ENCODE measurements around the gene PDE4D. TPM values are rescaled to one million over a fixed set of nuclear protein-coding genes. Genes with fewer than 3 reads are reported as not detected.
A peak's percentile ranks its signal among the peaks of the same experiment; 100 is the strongest.

The PDE4D gene
- total RNA-seq, 1 donor from 2014 or later, result 2.3 TPM

- H3K27me3 Mint-ChIP-seq (ENCODE audit: insufficient read depth, low read depth), result peaks cover 2% of the 10 kb centered on the region
- no peak overlapping the region for H3K9ac ChIP-seq
- H3K36me3 Mint-ChIP-seq, result no peaks in the 10 kb centered on the region
- H3K27ac Mint-ChIP-seq, result no peak overlapping the region
- TF ChIP-seq EZH2phosphoT487 (IDR thresholded peaks at IDR 0.05), result no peak
- no peak for TF ChIP-seq EZH2 (IDR thresholded peaks at IDR 0.05)
- TF ChIP-seq, protein P1, sequence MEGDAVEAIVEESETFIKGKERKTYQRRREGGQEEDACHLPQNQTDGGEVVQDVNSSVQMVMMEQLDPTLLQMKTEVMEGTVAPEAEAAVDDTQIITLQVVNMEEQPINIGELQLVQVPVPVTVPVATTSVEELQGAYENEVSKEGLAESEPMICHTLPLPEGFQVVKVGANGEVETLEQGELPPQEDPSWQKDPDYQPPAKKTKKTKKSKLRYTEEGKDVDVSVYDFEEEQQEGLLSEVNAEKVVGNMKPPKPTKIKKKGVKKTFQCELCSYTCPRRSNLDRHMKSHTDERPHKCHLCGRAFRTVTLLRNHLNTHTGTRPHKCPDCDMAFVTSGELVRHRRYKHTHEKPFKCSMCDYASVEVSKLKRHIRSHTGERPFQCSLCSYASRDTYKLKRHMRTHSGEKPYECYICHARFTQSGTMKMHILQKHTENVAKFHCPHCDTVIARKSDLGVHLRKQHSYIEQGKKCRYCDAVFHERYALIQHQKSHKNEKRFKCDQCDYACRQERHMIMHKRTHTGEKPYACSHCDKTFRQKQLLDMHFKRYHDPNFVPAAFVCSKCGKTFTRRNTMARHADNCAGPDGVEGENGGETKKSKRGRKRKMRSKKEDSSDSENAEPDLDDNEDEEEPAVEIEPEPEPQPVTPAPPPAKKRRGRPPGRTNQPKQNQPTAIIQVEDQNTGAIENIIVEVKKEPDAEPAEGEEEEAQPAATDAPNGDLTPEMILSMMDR (IDR thresholded peaks at IDR 0.05), result no peak
- H3K27me3 ChIP-seq, result no peaks in the 10 kb centered on the region
- no peaks in the 10 kb centered on the region for H3K36me3 ChIP-seq
- H3K4me3 ChIP-seq, result no peak overlapping the region
- no peak for DNase-seq (ENCODE audit: low spot score)
- H3K4me2 ChIP-seq, result no peak overlapping the region
- H3F3A ChIP-seq (ENCODE audit: low read depth), result no peaks in the 10 kb centered on the region
- no peaks in the 10 kb centered on the region for H3K4me1 Mint-ChIP-seq
- no peaks in the 10 kb centered on the region for H3K4me1 ChIP-seq
- H3K27ac ChIP-seq, result no peak overlapping the region
- H3K79me2 ChIP-seq (ENCODE audit: low read depth), result no peaks in the 10 kb centered on the region
- no peaks in the 10 kb centered on the region for H4K20me1 ChIP-seq (ENCODE audit: low read depth)
- H3K4me3 Mint-ChIP-seq, result no peak overlapping the region
- H3K9me3 ChIP-seq (ENCODE audit: low read depth), result no peaks in the 10 kb centered on the region
- H2AFZ ChIP-seq (replicated peaks), result peak overlapping the region; percentile 18
- H3K9me3 Mint-ChIP-seq, result peaks cover 2% of the 10 kb centered on the region
Measured at GRCh38 chr5:58946230-58946629, 947.3 kb downstream of the PDE4D start.

DNA sequence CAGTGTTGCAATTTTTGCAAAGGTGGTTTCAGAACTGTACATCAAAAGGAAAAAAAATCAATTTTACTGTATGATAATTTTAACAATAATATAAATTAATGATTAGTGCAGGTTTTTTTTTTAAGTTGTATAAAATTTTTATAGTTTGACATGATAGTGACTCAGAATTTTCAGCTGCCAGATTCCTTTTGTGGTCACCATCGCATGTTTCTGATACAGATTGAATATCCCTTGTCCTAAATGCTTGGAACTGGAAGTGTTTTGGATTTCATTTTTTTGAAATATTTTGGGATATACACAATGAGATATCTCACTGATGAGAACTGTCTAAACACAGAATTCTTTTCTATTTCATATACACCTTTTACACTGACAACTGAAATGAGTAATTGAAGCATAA, 949.3 kb downstream of the PDE4D start:
- H3K4me1 Mint-ChIP-seq, result no peaks in the 10 kb centered on the region
- H3K4me3 ChIP-seq, result no peak overlapping the region
- H2AFZ ChIP-seq (replicated peaks), result no peak overlapping the region
- H4K20me1 ChIP-seq (ENCODE audit: low read depth), result no peaks in the 10 kb centered on the region
- H3K79me2 ChIP-seq (ENCODE audit: low read depth), result no peaks in the 10 kb centered on the region
- H3K4me2 ChIP-seq, result no peak overlapping the region
- no peak overlapping the region for H3K27ac ChIP-seq
- H3K9ac ChIP-seq, result no peak overlapping the region
- H3K36me3 ChIP-seq, result no peaks in the 10 kb centered on the region
- no peaks in the 10 kb centered on the region for H3K4me1 ChIP-seq
- H3K27me3 ChIP-seq, result no peaks in the 10 kb centered on the region
- TF ChIP-seq EZH2 (IDR thresholded peaks at IDR 0.05) (no peak), EZH2phosphoT487 (IDR thresholded peaks at IDR 0.05) (no peak)
- TF ChIP-seq, protein P1 (IDR thresholded peaks at IDR 0.05), result no peak
- no peaks in the 10 kb centered on the region for H3K36me3 Mint-ChIP-seq
- no peaks in the 10 kb centered on the region for H3K9me3 ChIP-seq (ENCODE audit: low read depth)
- no peaks in the 10 kb centered on the region for H3F3A ChIP-seq (ENCODE audit: low read depth)
- no peak for DNase-seq (ENCODE audit: low spot score)
- no peak overlapping the region for H3K4me3 Mint-ChIP-seq
- H3K27ac Mint-ChIP-seq, result no peak overlapping the region
- peaks cover 2% of the 10 kb centered on the region for H3K27me3 Mint-ChIP-seq (ENCODE audit: insufficient read depth, low read depth)
- H3K9me3 Mint-ChIP-seq, result peaks cover 2% of the 10 kb centered on the region

DNA sequence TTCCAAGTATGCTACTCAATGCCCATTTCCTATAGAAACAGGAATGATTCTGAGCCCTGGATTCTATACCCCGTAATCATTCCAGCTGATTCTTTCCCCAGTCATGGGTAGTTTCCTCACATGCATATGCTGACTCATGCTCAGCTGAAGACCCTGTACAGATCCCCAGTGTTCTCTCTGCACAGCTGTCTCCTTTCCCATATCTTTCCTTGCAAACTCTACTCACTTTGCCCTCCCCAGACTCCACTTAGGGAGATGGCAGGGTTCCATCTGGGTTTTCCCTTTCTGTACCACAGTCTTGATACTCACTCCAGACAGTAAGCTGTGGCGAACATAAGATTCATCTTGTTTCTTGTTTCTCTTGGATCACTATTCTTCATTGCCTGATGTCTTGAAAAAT, 953.1 kb downstream of the PDE4D start:
- no peaks in the 10 kb centered on the region for H3K79me2 ChIP-seq (ENCODE audit: low read depth)
- Mint-ChIP-seq H3K4me3 (no peak overlapping the region), H3K27me3 (ENCODE audit: insufficient read depth, low read depth) (peaks cover 9% of the 10 kb centered on the region), H3K27ac (no peak overlapping the region), H3K36me3 (no peaks in the 10 kb centered on the region), H3K9me3 (peaks cover 2% of the 10 kb centered on the region), H3K4me1 (no peaks in the 10 kb centered on the region)
- H3K9ac ChIP-seq, result no peak overlapping the region
- no peak overlapping the region for H3K27ac ChIP-seq
- H3K4me1 ChIP-seq, result no peaks in the 10 kb centered on the region
- no peaks in the 10 kb centered on the region for H4K20me1 ChIP-seq (ENCODE audit: low read depth)
- no peaks in the 10 kb centered on the region for H3K27me3 ChIP-seq
- H3K9me3 ChIP-seq (ENCODE audit: low read depth), result no peaks in the 10 kb centered on the region
- TF ChIP-seq EZH2phosphoT487 (IDR thresholded peaks at IDR 0.05) (no peak), EZH2 (IDR thresholded peaks at IDR 0.05) (no peak)
- TF ChIP-seq, protein P1 (IDR thresholded peaks at IDR 0.05), result no peak
- no peak overlapping the region for H3K4me2 ChIP-seq
- no peaks in the 10 kb centered on the region for H3F3A ChIP-seq (ENCODE audit: low read depth)
- no peak overlapping the region for H3K4me3 ChIP-seq
- no peak for DNase-seq (ENCODE audit: low spot score)
- H3K36me3 ChIP-seq, result no peaks in the 10 kb centered on the region
- H2AFZ ChIP-seq (replicated peaks), result no peak overlapping the region

Measured in neural progenitor cell (in vitro differentiated cells).